GM12873 (cell line): ENCODE results near the gene B3GAT1.

Source experiments
- CTCF ChIP-seq: IDR thresholded peaks from 2 replicates; pipeline ENCODE4 v1.5.1; 2012; ENCODE audit warnings: low read depth, mild to moderate bottlenecking, moderate library complexity, low read length, control low read depth; ENCODE audit not compliant: insufficient read depth; ENCODE audit errors: missing control alignments

Gene B3GAT1, protein sequence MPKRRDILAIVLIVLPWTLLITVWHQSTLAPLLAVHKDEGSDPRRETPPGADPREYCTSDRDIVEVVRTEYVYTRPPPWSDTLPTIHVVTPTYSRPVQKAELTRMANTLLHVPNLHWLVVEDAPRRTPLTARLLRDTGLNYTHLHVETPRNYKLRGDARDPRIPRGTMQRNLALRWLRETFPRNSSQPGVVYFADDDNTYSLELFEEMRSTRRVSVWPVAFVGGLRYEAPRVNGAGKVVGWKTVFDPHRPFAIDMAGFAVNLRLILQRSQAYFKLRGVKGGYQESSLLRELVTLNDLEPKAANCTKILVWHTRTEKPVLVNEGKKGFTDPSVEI

DNA sequence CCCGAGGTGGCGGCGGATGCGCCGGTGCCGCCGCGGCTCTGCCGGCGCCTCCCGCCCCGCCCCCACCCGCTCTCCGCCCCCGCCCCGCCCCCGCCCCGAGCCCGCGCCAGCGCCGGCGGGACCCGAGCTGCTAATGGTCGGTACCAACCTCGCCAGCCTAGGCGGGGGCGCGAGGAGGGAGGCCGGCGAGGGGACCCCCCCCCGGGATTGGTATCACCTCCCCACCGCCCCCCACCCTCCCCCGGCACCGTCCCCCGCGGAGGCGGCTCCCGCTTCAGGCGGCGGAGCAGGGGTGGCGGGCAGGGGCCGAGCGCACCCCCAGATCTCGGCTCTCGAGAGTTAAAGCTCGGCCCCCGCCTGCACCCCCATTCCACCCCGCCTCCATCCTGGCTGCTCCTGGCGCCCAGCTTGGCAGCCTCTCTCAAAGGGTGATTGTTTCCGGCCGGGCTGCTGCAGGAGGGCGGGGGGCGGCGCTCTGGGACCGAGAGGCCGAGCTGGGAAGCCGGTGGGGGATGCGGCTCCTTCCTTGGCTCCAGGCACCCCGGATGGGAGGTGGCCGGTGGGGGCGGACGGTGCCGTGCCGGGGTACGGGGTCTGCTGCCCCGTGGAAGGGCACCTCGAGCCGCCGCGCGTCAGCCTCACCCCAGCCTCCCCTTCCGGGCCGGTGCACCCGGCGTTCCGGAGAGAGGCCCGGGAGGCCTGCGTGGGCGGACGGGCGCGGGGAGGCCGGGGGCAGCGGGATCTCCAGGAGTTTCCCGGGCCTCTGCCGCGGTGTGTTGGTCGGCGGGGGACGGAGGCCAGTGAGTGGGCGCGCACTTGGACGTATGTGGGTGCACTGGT is at the start of gene B3GAT1:
TSS of gene B3GAT1 (minus strand) at position 40 of the 840 bp plus-strand sequence. CDS start 24,583 bp downstream, outside the sequence.
- no peak for TF ChIP-seq CTCF

- TF ChIP-seq CTCF: no peak
Measured at GRCh38 chr11:134461621-134462020, 49.6 kb upstream of the B3GAT1 start.

DNA sequence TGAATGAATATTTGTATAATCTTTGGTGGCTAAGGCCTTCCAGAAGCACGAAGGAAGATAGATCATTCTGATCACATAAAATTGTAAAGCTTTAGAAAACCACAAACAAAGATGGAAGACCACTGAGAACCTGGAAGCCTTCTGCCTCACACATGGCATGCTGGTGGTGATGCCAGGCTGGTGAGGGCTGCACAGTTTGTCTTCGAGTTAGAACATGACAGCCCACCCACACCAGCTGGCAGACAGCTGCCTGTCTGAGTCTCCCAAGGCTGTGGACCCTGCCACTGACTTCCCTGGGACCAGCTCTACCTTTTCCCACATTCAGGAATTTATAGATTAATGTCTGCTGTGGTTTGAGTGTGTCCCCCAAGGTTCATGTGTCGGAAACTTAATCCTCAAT is 48.8 kb upstream of the B3GAT1 start:
- TF ChIP-seq CTCF: no peak

GRCh38 chr11:134460062-134460561 is 48.1 kb upstream of the B3GAT1 start:
- TF ChIP-seq CTCF: no peak

- TF ChIP-seq CTCF: no peak
Measured at GRCh38 chr11:134459246-134460061, 47.4 kb upstream of the B3GAT1 start.

DNA sequence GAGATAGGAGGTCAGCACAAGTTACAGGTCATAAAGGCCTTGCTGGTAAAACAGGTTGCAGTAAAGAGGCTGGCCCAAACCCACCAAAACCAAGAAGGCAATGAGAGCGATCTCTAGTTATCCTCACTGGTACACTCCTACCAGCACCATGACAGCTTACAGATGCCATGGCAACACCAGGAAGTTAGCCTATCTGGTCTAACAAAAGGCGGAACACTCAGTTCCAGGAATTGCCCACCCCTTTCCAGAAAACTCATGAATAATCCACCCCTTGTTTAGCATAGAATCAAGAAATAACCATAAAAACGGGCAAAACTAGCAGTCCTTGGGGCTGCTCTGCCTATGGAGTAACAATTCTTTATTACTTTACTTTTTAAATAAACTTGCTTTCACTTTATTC is 43.5 kb upstream of the B3GAT1 start:
- TF ChIP-seq CTCF: no peak
